Kidney (tissue), 14 donors: ENCODE results near the gene FRAT1. TPM values are rescaled to one million over a fixed set of nuclear protein-coding genes. Genes with fewer than 3 reads are reported as not detected.

Source experiments
- DNase-seq, 5 donors: peaks; one replicate each; pipeline ENCODE4 v3.0.0-alpha.2; 2013 to 2020
- FAIRE-seq: peaks from 2 replicates; lab custom pipeline; 2012; peaks lifted over from hg19 to GRCh38; lab: Jason Lieb, UNC
- H3K27ac ChIP-seq, 2 donors: one replicate each; pipeline ENCODE4 v1.7.0; 2013; ENCODE audit warnings: low read depth in 2 of 2, low read length in 2 of 2, inconsistent platforms in 1 of 2
- H3K27me3 ChIP-seq: one replicate; pipeline ENCODE4 v1.7.1; 2013; ENCODE audit warnings: low read length, inconsistent platforms; ENCODE audit not compliant: control insufficient read depth, insufficient read depth
- H3K36me3 ChIP-seq, 3 donors: one replicate each; pipeline versions ENCODE4 v1.7.0 to v1.7.1; 2013; ENCODE audit warnings: low read length in 3 of 3, control low read depth in 1 of 3, inconsistent platforms in 1 of 3; ENCODE audit not compliant: insufficient read depth in 3 of 3, control insufficient read depth in 2 of 3
- H3K4me1 ChIP-seq, 3 donors: one replicate each; pipeline versions ENCODE4 v1.7.0 to v1.7.1; 2013; ENCODE audit warnings: low read length in 3 of 3, inconsistent platforms in 1 of 3, low read depth in 1 of 3; ENCODE audit not compliant: control insufficient read depth in 2 of 3, insufficient read depth in 2 of 3
- H3K4me3 ChIP-seq, 3 donors: one replicate each; pipeline versions ENCODE4 v1.7.0 to v1.8.1; 2013; ENCODE audit warnings: low read length in 3 of 3, control low read depth in 1 of 3, inconsistent platforms in 1 of 3
- H3K9ac ChIP-seq, 3 donors: one replicate each; pipeline versions ENCODE4 v1.7.0 to v1.7.1; 2013; ENCODE audit warnings: low read length in 3 of 3, control low read depth in 1 of 3, inconsistent platforms in 1 of 3
- H3K9me3 ChIP-seq, 3 donors: one replicate each; pipeline versions ENCODE4 v1.7.0 to v1.7.1; 2013; ENCODE audit warnings: low read length in 3 of 3, control low read depth in 1 of 3, inconsistent platforms in 1 of 3; ENCODE audit not compliant: control insufficient read depth in 2 of 3, insufficient read depth in 1 of 3
- CTCF ChIP-seq: IDR thresholded peaks from 3 replicates; pipeline ENCODE4 v1.5.1; 2012; ENCODE audit warnings: mild to moderate bottlenecking, moderate library complexity, borderline replicate concordance; ENCODE audit not compliant: insufficient read depth; ENCODE audit errors: extremely low read depth
- intact Hi-C: fragments of 100-400 bp; cut with DNase I; formaldehyde crosslinking; loops from one replicate; pipeline ENCODE4 v1.11.1; 2022
- polyA plus RNA-seq: library from polyadenylated mRNA; stranded (reverse); fragments of 350-450 nt; fragmentation: Illumina TruSeq; extraction: RNeasy Lipid Tissue Mini Kit (QIAGEN cat#74804); gene quantifications from one replicate; pipeline ENCODE4 v1.2.3, GENCODE V29; 2014; ENCODE audit warnings: low read depth, low replicate concordance; ENCODE audit not compliant: insufficient read depth
- total RNA-seq: library from RNA; stranded (reverse); fragmentation: NEBNext Ultra II Directional; extraction: Animal tissue kit (Norgen Biotek cat#: 25700); gene quantifications from one replicate; pipeline ENCODE4 v1.2.1, GENCODE V29; 2021
- donor health status: control.
- donor health status: control.
- donor health status: control.
- donor health status: control.
- donor health status: control.
- donor health status: DM: yes; HTN: yes; CAD: no.
- donor health status: Normal renal cell carcinoma (clear cell type).

FRAT1 gene
- total and polyA plus RNA-seq, 2 donors from 2014 or later, result 2.1 to 7.0 TPM

- no peak for TF ChIP-seq CTCF
- no peaks in the 10 kb centered on the region for H3K9me3 ChIP-seq
- no peak overlapping the region for H3K27ac ChIP-seq
- H3K4me1 ChIP-seq, result peaks cover 0 to 13% (median 8%) of the 10 kb centered on the region in 3 donors
- DNase-seq (peak in 1 of 5 donors; percentile 27), FAIRE-seq (no peak)
- no peak overlapping the region for H3K9ac ChIP-seq
- no peaks in the 10 kb centered on the region for H3K27me3 ChIP-seq
- intact Hi-C loops, result loop anchor here (10.0 kb wide), 1 partner anchor 51 kb away; no protein-coding TSS in a partner anchor
- no peaks in the 10 kb centered on the region for H3K36me3 ChIP-seq
- no peak overlapping the region for H3K4me3 ChIP-seq
Observed at GRCh38 chr10:97336006-97336405, 16.9 kb downstream of the FRAT1 start.

- no peak for TF ChIP-seq CTCF
- FAIRE-seq, result no peak
- Histone ChIP-seq H3K27ac (no peak overlapping the region), H3K9ac (no peak overlapping the region), H3K36me3 (no peaks in the 10 kb centered on the region), H3K9me3 (no peaks in the 10 kb centered on the region), H3K4me1 (peaks cover 0 to 8% (median 8%) of the 10 kb centered on the region in 3 donors), H3K27me3 (no peaks in the 10 kb centered on the region), H3K4me3 (no peak overlapping the region)
- peak in 1 of 5 donors; percentile 10 for DNase-seq
- intact Hi-C loops, result loop anchor here (10.0 kb wide), 1 partner anchor 52 kb away; no protein-coding TSS in a partner anchor
Observed at GRCh38 chr10:97336446-97336845, 17.4 kb downstream of the FRAT1 start.

GRCh38 chr10:97336942-97337831 lies 18.1 kb downstream of the FRAT1 start:
- no peak for TF ChIP-seq CTCF
- FAIRE-seq, result no peak

More at GRCh38 chr10:97336942-97337831, 18.1 kb downstream of the FRAT1 start:
- no peak overlapping the region for H3K4me3 ChIP-seq
- H3K9ac ChIP-seq, result no peak overlapping the region
- H3K4me1 ChIP-seq, result peaks cover 0 to 4% (median 3%) of the 10 kb centered on the region in 3 donors
- no peaks in the 10 kb centered on the region for H3K27me3 ChIP-seq
- intact Hi-C loops, result loop anchor here (10.0 kb wide), 1 partner anchor 52 kb away; no protein-coding TSS in a partner anchor
- DNase-seq, result peak; percentile 47 to 63 (median 58)
- H3K9me3 ChIP-seq, result no peaks in the 10 kb centered on the region
- H3K36me3 ChIP-seq, result no peaks in the 10 kb centered on the region
- H3K27ac ChIP-seq, result peak overlapping the region in 1 of 2 donors; percentile 42
